Frontal cortex (tissue), 4 donors: Measurements from ENCODE around the gene KAT5. TPM values are rescaled to one million over a fixed set of nuclear protein-coding genes. Genes with fewer than 3 reads are reported as not detected.
"Not testable (repeated sequence)": the region's sequence is repeated elsewhere in the genome, so short reads cannot be mapped to it uniquely, and the experiment has no call there.

Source experiments
- DNase-seq, 2 donors: peaks; one replicate each; pipeline ENCODE4 v3.0.0; 2012; ENCODE audit warnings: low spot score in 2 of 2
- FAIRE-seq: peaks from 2 replicates; lab custom pipeline; 2012; peaks lifted over from hg19 to GRCh38; lab: Jason Lieb, UNC
- total RNA-seq: library from RNA; depleted of rRNA; stranded (reverse); fragments of >200 nt; gene quantifications from one replicate; pipeline ENCODE4 v1.2.3, GENCODE V29; 2014
- donor health status: control.
- donor health status: control.
- donor health status: control.

KAT5 gene
- 61.1 TPM for total RNA-seq

DNA sequence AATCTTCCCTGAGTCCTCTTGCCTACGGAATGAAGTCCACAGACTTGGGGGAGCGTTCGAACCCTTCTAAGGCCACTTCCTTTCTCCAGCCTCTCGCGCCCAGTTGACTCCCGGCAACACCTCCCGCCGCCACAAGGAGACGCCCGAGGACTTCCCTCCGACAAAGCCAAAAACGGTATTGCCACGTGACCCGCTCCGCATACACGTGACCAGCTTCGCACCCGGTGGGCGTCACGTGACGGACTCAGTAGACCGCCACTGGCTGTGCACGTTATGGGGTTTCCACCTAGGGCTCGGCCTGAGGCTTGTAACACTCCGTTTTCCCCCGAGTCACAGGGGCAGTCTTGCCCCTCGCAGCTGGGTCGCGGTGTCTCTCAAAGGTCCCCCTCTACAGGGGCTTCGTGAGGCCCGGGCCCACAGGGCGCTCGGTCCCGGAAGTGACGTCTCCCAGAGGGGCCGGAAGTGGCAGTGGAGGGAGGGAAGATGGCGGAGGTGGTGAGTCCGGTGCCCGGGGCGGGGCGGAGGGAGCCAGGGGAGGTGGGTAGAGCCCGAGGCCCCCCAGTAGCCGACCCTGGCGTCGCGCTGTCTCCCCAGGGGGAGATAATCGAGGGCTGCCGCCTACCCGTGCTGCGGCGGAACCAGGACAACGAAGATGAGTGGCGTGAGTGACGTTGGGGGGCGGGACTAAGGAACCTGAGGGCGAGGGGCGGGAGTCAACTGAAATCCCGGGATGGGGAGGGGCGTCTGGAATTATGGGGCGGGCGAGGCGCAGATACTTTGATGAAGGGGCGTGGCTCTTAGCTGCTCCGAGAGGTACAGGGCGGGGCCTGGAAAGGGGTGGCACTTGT is at the start of gene KAT5:
TSS of gene KAT5 (plus strand) at position 468 of the 848 bp plus-strand sequence. CDS start at position 484, 16 bp downstream.
- no peak for FAIRE-seq
- peak; percentile 79 to 90 for DNase-seq

DNA sequence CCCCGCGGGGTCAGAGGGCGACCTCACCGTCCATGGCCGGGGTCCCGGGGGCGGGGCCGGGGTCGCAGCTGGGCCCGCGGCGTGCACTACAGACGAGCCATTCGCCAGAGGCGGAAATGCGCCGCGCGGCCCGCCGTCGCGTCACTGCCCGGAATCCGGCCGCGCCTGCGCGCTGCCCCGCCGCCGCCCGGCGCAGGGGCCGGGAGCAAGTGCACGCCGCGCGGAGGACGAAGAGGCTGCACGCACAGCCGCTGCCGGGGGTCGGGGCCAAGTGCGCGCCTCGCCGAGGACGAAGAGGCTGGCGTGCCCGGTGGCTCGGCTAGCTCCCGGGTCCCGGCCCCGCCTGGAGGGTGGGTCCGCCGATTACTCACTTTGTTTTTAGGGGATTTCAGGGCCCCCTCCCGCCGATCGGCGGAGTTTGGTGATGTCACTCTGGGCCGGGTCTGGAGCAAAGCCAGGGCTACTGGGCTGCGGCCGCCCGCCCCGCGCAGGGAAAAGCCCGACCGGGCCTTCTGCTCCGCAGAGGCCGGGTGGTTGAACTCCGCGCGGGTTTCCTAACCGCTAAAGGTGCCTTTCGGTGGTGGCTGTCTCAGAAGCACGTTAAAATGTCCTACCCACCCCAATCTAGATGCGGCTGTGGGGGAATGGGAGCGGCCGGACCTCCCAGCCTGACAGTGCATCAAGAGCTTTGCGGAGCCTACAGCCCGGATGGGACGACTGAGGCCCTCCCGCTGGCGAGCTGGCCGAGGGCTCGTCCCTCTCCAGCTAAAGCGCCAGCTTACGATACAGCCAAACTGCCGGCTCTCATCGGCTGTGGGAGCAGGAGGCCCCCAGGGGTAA is 49.0 kb upstream of the KAT5 start, which contains the start of gene RELA:
TSS of gene RELA (minus strand) at position 118 of the 840 bp plus-strand sequence. CDS start at position 34, 84 bp downstream.
- DNase-seq = peak; percentile 92 to 93
- no peak for FAIRE-seq

DNA sequence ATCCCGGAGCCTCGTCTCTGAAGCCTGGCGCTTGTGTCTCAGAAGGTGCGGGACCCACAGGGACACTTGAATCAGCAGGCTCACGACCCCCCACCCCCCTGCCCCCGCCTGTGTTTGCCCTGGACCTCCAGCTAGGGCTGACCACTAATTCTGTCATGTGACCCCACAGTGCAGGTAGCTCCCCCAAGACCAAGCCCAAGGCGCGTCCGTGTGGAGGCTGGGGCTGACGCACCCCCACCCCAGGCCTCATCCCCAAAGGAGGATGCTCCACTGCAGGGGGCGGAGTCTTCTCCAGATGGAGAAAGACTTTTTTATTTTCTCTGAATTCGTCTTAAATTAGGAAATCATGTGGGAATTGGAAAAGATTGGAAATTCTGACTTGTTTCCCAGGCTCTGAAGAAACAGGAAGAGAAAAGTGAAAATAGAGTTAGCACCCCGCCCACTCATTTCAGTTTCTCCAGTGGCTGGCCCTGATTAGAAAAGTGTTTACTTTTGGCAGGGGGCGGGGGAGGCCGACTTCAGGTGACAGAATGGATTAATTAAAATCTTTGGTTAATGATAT is 48.3 kb upstream of the KAT5 start:
- DNase-seq (peak; percentile 55), FAIRE-seq (no peak)

- DNase-seq = no peak
- no peak for FAIRE-seq
These were observed 39.7 kb upstream of the KAT5 start for GRCh38 chr11:65672180-65672860.

GRCh38 chr11:65672982-65673381 is 39.1 kb upstream of the KAT5 start:
- DNase-seq (no peak), FAIRE-seq (no peak)

GRCh38 chr11:65680192-65680743 is 31.8 kb upstream of the KAT5 start:
- DNase-seq (no peak), FAIRE-seq (no peak)

DNA sequence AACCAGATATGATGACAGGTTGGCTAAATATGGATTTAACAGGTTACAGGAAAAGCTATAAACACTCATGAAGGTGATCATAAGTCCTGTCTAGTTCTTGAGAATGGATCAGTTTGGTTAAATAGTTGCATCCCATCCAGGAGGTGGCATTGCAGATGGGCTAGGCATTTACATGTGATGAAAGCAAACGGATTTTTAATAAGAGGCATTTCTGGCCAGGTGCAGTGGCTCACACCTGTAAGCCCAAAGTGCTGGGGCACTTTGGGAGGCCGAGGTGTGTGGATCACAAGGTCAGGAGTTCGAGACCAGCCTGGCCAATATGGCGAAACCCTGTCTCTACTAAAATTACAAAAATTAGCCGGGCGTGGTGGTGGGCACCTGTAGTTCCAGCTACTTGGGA is 28.6 kb upstream of the KAT5 start:
- not testable (repeated sequence) for FAIRE-seq, DNase-seq

GRCh38 chr11:65685981-65686380 is 26.1 kb upstream of the KAT5 start:
- no peak for FAIRE-seq
- DNase-seq = no peak

GRCh38 chr11:65691847-65692246 is 20.2 kb upstream of the KAT5 start:
- not testable (repeated sequence) for DNase-seq, FAIRE-seq

DNA sequence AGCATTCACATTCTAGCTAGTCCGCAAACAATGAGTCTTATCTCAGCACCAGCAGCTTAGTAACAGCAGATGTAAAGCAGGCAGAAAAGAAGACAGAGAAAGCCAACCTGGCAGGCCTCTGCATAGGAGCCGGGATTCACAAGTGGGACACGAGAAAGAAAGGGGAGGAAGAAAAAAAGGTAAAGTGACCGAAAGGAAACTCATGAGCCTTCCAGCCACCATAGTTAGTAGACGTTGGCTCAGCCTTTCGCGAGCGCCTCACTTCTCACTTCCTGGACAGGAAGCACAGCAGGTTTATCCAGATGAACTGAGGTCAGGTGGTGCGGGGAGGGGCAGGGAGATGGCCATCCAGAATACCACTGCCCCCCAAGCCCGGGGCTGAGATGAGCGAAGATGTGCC is 19.7 kb upstream of the KAT5 start:
- DNase-seq = no peak
- no peak for FAIRE-seq

- DNase-seq (peak in 1 of 2 donors; percentile 20), FAIRE-seq (no peak)
These were observed 16.4 kb upstream of the KAT5 start for GRCh38 chr11:65695459-65696241.

- FAIRE-seq = no peak
- no peak for DNase-seq
These were observed 15.1 kb upstream of the KAT5 start for GRCh38 chr11:65696802-65697552.

GRCh38 chr11:65698205-65698604 is 13.8 kb upstream of the KAT5 start:
- FAIRE-seq (no peak), DNase-seq (no peak)

GRCh38 chr11:65699306-65699705 is 12.7 kb upstream of the KAT5 start:
- no peak for FAIRE-seq
- no peak for DNase-seq

GRCh38 chr11:65700399-65700798 is 11.7 kb upstream of the KAT5 start:
- FAIRE-seq (no peak), DNase-seq (no peak)

- FAIRE-seq (no peak), DNase-seq (no peak)
These were observed 10.4 kb upstream of the KAT5 start for GRCh38 chr11:65701686-65702085.

DNA sequence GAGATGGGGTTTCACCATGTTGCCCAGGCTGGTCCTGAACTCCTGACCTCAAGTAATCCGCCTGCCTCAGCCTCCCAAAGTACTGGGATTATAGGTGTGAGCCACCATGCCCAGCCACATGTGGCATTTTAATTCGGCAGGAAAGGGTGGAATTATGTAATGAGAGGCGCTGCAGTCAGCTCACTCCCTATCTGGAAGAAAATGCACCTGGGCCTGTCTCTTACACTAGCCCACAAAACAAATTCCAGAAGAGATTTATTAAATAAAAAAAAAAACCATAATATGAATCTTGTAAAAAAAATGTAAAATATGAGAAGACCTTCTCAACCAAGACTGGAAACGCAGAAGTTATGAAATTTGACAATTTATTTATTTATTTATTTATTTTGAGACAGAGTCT is 8.2 kb upstream of the KAT5 start:
- DNase-seq = no peak
- no peak for FAIRE-seq

DNA sequence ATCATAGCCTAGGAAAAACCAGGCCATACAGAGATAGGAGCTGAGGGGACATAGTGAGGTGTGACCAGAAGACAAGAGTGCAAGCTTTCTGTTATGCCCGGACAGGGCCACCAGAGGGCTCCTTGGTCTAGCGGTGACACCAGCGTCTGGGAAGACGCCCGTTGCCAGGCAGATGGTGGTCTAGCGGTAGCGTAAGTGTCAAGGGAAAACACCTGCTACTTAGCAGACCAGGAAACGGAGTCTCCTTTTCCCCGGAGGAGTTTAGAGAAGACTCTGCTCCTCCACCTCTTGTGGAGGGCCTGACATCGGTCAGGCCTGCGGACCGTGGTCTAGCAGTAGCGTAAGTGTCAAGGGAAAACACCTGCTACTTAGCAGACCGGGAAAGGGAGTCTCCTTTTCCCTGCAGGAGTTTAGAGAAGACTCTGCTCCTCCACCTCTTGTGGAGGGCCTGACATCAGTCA is 5.7 kb upstream of the KAT5 start:
- not testable (repeated sequence) for DNase-seq, FAIRE-seq
